NCI-H1092 (cell line): ENCODE data around the gene ANG.

Experiments
- DNase-seq: peaks from one replicate; lab custom pipeline; 2025; lab: John Stamatoyannopoulos, UW

The ANG gene

GRCh38 chr14:20676072-20676471 lies 12.5 kb upstream of the ANG start:
- no peak for DNase-seq

- DNase-seq, result no peak
Observed at GRCh38 chr14:20679907-20680306, 8.7 kb upstream of the ANG start.

DNA sequence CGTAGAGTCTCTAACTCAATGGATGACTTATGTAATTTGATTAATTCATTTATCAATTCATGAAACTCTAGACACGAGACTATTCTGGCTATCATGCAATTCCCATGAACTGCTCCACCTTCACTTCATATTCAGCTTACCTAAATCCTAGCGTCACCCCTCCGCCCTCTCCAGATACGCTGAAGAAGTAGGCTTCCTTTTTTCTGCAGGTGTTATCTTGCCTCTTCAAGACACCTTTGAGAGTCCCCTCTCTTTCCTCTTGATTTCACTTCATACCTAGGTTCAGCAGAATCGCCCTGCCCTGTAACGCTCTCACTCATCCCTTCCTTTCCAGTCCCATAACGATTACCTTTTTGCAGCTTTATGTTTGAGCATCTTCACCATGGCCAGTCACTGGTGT lies 8.2 kb upstream of the ANG start:
- DNase-seq, result no peak

DNA sequence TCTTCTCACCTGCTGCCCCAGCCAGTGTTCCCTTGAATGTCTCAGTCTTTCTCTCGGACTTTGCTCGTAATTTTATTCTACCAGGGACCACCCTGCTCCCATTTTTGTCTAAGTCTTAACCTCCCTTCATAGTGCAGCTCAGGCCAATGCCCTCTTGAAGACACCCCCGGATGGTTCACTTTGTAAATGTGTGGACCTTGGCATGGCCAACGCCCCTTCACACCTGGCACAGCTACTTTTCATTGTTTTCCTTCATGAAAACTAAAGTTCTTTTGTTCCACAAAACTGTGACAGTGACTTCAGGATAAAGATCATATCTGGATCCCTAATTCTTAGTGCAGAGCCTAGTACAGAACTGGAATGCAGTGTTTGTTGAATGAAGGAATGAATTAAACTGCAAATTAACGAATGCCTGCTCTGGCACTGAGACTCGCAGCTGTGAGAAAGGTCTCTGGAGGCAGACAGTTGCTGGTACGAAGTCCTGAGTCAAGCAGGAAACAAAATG lies 7.7 kb upstream of the ANG start:
- DNase-seq, result no peak

DNA sequence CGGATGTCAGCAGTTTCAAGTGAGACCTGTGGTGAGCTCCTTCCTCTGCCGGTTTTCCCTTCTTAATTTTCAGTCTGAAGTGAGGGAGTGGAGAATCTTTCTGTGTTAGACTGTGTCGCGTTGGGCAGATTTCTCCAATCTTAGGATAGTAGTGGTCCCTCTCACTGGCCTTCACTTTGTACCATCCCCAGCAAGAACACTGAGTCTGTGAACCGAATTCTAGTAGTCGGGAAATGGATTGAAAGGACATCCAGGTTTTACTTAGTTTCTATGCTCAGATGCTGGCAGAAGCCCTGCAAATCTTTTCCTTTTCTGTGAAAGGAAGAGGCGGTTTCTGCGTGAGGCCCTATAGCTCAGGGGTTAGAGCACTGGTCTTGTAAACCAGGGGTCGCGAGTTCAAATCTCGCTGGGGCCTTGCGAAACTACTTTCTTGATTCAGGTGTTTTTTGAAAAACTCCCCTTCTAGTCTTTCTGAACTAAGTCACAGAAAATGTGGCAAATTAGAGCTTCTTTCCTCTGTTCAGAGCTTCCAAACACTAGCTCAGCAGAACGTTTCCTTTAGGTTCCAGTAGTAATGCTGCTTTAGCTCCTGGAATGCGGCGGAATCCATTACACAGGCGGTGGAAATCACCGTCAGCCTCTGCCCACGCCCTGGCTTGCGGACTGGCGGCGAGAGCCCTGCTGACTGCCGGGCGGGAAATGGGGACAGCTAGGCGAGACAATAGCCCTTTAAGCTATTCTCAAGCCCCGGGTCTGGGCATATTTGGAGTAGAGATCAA lies 7.0 kb upstream of the ANG start:
- DNase-seq, result peak; percentile 37

GRCh38 chr14:20682127-20682434 lies 6.5 kb upstream of the ANG start:
- no peak for DNase-seq

- peak; percentile 60 for DNase-seq
Observed at GRCh38 chr14:20682435-20683124, 6.0 kb upstream of the ANG start.

DNA sequence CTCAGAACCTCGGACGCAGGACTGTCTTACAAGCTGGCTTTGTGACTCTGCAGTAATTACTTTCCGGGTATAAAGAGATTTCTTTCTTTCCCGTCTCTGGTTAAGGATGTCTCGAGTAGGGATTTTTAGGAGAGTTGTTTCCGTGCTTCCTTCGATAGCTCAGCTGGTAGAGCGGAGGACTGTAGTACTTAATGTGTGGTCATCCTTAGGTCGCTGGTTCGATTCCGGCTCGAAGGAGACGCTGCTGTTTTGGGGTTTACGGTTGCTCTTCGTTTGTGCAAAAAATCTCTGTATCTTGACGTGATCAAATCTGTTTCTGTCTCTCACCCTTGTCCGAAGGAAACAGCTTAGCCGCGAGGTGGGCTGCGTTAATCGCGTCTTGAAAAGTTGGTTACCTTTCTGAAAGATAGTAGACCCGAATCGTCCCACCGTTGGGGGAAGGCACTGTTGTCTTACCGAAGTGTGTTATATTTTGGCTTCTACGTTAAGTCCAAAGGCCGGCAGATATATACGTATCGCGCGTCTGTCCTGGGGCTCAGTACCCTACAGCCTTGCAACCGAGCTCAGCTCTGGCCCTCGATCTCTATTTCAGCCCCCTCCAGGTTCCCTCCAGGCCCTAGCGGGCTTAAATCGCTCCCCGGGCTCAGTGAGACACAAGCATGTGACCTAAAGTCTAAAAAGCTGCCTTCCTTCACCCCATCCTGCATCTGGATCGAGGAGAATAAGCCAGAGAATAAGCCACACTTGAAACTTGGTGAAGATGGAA lies 5.3 kb upstream of the ANG start:
- DNase-seq, result peak; percentile 67

GRCh38 chr14:20683891-20684661 lies 4.5 kb upstream of the ANG start, which contains the start of gene RNASE4:
RNASE4 (plus strand) TSS chr14:20684560; CDS start chr14:20699372, 14,812 bp downstream.
- no peak for DNase-seq

- DNase-seq, result no peak
Observed at GRCh38 chr14:20684662-20685456, 3.7 kb upstream of the ANG start.

DNA sequence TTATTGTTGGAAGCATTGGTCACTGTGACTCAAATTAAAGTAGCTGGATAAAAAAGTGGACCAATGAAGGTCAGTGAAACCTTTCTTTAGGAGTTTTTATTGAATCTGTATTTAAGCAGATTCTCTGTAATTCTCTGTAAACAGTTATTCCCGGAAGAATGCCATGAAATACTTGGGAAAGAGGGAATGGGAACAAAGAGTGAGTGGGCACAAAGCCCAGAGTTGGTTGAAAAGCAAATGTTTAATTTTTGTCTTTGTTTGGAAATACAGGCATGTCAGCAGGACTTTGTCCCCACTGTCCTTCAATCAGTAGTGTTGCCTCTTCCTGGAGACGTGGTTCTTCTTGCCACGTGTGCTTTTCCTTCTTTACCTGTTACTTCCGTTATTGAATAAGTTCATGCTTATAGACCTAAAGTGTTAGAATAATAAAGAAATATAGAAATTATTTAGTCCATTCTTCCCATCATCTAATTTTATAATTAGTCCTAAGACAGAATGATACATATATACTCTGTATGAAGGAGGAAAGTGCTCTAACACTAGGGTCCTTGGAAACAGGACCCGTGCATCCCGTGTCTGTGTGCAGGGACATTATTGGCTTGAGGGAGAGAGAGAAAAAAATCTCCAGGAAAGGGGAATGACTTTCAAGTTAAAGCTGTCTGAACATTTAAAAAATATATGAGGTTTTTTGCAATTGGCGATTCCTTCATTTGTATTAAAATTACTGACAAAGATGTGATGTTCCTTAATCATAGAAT lies 2.0 kb upstream of the ANG start:
- no peak for DNase-seq

DNA sequence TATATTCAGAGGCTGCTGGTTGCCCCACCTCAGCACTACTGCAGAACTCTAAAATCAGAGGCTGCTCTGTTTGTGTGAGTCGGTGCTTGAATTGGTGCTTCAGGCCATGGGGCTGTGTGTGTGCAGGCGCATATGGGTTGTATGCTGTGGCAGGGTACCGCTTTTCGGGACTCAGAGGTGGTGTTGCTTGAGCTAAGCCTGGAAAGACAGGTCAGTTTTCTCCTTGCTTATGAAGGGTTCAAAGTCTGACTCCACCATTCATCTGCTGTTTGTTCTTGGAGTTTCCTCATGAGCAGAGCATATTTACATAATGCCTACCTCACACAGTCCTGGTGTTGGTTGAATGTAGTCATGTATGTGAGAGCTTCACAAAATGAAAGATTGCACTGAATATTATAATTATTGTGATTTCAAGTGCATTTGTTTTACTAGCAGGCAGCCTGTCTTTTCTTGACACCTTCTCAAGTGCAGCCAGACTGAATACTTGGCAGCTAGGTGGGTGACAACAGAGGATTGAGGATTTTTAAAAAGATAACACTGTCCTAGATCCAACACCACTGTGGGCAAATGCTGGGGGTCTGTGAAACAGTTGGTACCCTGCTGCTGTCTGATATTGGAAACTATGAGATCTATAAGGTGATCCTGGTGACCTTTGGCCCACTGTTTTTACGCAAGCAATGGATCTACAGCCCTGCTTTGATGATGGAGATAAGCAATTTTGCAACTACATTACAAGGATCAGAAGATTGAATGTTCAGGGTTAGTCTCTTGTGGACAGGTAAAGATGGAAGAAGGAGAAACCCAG lies 1.0 kb upstream of the ANG start:
- DNase-seq, result no peak

- DNase-seq, result peak; percentile 37
Observed at GRCh38 chr14:20690848-20691640, 2.5 kb downstream of the ANG start.

DNA sequence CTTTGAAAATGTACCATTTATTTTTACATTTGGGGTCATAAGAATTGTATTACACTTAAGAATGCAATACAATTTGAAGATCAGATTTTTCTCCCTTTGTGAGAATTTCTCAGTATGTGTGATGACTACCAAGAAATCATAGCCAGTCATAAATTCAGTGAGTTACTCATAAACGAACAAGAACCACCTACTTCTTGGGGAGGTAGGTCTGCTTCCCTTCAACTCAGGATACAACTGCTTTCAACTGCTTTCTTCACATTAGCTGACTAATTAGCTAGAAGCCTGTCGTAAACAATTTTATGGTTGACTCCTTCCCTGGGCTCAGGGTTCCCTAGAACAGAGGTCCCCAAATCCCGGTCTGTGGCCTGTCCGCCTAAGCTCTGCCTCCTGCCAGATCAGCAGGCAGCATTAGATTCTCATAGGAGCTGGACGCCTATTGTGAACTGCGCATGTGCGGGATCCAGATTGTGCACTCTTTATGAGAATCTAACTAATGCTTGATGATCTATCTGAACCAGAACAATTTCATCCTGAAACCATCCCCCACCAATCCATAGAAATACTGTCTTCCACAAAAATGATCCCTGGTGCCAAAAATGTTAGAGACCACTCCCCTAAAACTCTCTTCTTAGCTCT lies 3.7 kb downstream of the ANG start:
- DNase-seq, result no peak

GRCh38 chr14:20696764-20697163 lies 8.2 kb downstream of the ANG start:
- DNase-seq, result no peak

DNA sequence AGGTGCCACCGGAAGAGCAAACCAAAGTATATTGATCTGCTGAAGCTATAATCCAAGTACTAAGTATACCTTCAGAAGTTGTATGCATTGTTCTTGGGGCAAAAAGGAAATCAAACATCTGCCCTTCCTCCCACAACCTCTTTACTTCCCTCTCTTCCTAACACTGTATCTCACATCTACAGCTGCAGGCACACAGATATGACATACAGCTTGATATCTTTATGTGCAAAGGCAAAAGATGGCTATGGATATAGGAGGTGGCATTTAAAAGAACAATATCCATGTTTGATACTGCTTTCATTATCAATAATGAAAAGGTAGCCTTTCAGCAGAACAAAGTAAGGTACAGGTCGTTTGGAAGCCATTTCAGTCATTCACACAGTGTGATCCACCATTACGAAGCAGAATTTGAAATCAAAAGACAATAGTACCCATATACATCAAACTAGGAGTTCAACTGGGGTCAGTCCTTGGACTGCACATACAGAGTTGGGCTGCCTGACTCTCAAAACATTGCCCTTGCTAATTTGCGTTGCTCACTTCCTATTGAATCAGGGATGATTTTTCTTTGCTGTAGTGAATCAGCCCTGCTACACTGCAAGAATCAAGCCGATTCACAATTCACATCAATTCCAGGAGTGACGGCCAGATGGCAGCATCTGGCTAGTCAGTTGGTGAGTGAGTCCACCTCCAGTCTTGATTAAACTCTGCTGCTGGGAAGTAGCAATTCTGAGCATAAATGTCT lies 8.9 kb downstream of the ANG start:
- no peak for DNase-seq

DNA sequence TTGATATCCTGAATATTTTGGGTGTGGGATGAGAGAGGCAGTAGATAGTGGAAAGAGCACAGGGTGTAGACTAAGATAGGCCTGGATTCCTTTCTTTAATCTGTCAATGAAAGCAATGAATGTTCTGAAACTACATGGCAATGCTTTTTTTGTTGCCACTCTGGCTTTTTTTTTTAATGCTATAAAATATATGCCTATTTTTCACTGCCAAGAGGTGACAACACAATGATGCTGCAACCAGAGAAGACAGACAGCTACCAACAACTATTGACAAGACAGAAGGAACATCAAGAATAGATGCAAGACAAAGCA lies 9.4 kb downstream of the ANG start:
- no peak for DNase-seq

- DNase-seq, result no peak
Observed at GRCh38 chr14:20698934-20699333, 10.4 kb downstream of the ANG start.
